Measurements from ENCODE around the gene SPRYD7. TPM values are rescaled to one million over a fixed set of nuclear protein-coding genes. Genes with fewer than 3 reads are reported as not detected.
A peak's percentile ranks its signal among the peaks of the same experiment; 100 is the strongest.
"Not testable (repeated sequence)": the region's sequence is repeated elsewhere in the genome, so short reads cannot be mapped to it uniquely, and the experiment has no call there.

SPRYD7 gene
- polyA plus RNA-seq, 3 donors from 2014 or later = 3.2 to 4.3 (median 4.3) TPM

DNA sequence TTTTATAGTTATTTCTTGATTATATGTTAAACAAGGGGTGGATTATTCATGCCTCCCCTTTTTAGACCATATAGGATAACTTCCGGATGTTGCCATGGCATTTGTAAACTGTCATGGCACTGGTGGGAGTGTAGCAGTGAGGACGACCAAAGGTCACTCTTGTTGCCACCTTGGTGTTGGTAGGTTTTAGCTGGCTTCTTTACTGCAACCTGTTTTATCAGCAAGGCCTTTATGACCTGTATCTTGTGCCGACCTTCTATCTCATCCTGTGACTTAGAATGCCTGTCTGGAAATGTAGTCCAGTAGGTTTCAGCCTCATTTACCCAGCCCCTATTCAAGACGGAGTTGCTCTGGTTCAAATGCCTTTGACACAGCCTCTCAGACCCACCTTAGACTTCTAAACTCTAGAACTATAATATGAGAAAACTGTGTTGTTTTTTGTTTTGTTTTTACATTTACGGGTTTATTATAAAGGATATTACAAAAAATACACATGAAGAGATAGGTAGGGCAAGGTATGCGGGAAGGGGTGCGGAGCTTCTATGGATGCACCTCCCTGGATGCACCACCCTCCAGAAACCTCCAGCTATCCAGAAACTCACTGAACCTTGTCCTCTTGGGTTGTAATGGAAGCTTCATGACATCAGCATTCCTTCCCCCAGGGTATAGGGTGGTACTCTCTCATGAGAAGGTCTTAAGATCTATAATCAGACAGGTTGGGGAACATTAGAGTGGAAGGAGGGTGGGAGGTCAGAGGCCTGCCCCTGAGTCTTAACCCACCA is 15.8 kb upstream of the SPRYD7 start:
- Mint-ChIP-seq H3K4me3 (no peak overlapping the region), H3K36me3 (peaks cover 0 to 6% (median 4%) of the 10 kb centered on the region in 3 donors), H3K27me3 (ENCODE audit: low read depth in 3 of 3) (peaks cover 0 to 7% (median 0%) of the 10 kb centered on the region in 3 donors), H3K27ac (no peak overlapping the region), H3K4me1 (no peaks in the 10 kb centered on the region), H3K9me3 (peaks cover 0 to 6% (median 0%) of the 10 kb centered on the region in 6 donors)
- DNase-seq = no peak

DNA sequence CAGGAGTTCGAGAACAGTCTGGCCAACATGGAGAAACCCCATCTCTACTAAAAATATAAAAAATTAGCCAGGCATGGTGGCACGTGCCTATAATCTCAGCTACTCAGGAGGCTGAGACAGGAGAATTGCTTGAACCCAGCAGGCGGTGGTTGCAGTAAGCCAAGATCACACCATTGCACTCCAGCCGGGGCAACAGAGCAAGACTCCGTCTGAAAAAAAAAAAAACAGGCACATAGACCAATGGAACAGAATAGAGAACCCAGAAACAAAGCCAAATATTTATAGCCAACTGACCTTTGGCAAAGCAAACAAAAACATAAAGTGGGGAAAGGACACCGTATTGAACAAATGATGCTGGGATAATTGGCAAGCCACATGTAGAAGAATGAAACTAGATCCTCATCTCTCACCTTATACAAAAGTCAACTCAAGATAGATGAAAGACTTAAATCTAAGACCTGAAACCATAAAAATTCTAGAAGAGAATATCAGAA is 12.7 kb upstream of the SPRYD7 start:
- not testable (repeated sequence) for H3K4me3 Mint-ChIP-seq; DNase-seq; H3K4me1 Mint-ChIP-seq; H3K27ac Mint-ChIP-seq; H3K9me3 Mint-ChIP-seq; H3K27me3 Mint-ChIP-seq (ENCODE audit: low read depth in 3 of 3)
- peaks cover 0 to 23% (median 5%) of the 10 kb centered on the region in 3 donors for H3K36me3 Mint-ChIP-seq

DNA sequence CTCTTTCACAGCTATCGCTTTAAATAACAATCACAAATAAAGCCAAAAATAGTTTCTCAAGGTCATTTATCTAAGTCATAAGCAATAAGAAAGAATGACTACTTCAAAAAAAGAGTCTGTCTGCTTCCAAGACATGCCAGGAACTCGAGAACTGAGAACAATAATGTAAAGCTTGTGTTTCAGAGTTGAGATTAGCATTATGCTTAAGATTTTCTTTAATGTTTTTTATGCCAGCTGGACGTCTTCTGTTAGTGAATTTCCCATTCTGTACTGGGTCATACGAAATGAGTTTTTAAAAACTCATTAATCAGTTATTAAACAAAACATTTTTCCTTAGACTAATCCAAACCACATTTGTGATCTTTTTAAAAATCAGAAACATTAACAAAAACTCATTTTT is 3.2 kb upstream of the SPRYD7 start:
- no peak overlapping the region for H3K4me3 Mint-ChIP-seq
- peaks cover 17 to 21% of the 10 kb centered on the region in 2 donors for H3K4me1 Mint-ChIP-seq
- H3K27ac Mint-ChIP-seq = no peak overlapping the region
- no peak for DNase-seq
- no peaks in the 10 kb centered on the region for H3K9me3 Mint-ChIP-seq
- peaks cover 6 to 14% (median 6%) of the 10 kb centered on the region in 3 donors for H3K27me3 Mint-ChIP-seq (ENCODE audit: low read depth in 3 of 3)
- peaks cover 0 to 1% (median 0%) of the 10 kb centered on the region in 3 donors for H3K36me3 Mint-ChIP-seq

DNA sequence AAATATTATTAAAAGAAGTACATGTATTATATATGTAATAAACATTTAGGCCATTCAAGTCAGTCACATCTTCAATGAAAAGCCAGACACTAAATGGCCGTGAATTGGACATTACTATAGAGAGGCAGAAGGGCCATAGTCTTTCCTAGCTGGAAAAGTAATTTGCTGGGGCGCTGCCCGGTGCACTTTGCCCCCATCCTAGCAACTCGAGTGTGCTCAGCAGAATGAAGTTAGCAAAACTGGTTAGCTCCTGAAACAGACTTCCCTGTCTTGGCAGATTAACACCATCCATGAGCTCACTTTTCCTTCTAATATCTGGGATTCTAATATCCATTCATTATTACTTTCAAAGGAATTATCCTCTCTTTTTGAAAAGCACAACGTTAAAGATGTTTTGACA is 2.8 kb upstream of the SPRYD7 start:
- DNase-seq = no peak
- Mint-ChIP-seq H3K27ac (no peak overlapping the region), H3K9me3 (no peaks in the 10 kb centered on the region), H3K27me3 (ENCODE audit: low read depth in 3 of 3) (peaks cover 6 to 12% (median 6%) of the 10 kb centered on the region in 3 donors), H3K4me3 (no peak overlapping the region), H3K4me1 (peaks cover 17 to 21% of the 10 kb centered on the region in 2 donors), H3K36me3 (no peaks in the 10 kb centered on the region)

DNA sequence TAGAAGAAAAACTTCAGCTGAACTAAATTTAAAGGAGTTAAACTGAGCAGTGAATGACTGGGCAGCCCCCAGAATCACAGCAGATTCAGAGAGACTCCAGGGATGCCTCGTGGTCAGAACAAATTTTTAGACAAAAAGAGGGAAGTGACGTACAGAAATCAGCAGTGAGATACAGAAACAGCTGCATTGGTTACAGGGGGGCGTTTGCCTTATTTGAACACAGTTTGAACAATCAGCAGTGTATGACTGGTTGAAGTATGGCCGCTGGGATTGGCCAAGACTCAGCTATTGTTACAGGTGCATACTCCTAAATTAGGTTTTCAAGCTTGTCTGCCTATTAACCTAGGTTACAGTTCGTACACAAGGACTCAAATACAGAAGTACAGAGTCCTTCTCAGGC is 2.2 kb upstream of the SPRYD7 start:
- Mint-ChIP-seq H3K9me3 (no peaks in the 10 kb centered on the region), H3K4me3 (peak overlapping the region in 1 of 5 donors; percentile 18), H3K36me3 (no peaks in the 10 kb centered on the region), H3K27me3 (ENCODE audit: low read depth in 3 of 3) (peaks cover 6 to 12% (median 6%) of the 10 kb centered on the region in 3 donors), H3K27ac (no peak overlapping the region), H3K4me1 (peaks cover 17 to 21% of the 10 kb centered on the region in 2 donors)
- no peak for DNase-seq

DNA sequence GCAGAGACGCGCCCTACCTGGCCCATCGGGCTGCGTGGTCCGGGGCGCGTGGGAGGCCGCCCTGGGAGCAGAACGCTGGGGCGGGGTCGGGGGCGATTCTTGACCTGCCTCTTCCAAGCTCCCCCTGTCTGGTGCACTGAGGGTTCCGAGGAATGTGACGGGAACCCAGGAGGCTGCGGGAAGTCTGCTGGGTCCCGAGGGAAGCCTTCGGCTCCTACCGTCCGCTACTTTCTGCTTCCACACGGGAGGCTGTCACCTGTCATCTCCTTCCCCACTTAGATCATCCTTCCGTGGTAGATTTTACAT is 781 bp upstream of the SPRYD7 start:
- Mint-ChIP-seq H3K27me3 (ENCODE audit: low read depth in 3 of 3) (peaks cover 6 to 12% (median 6%) of the 10 kb centered on the region in 3 donors), H3K4me3 (peak overlapping the region; percentile 94 to 99 (median 96)), H3K36me3 (peaks cover 0 to 3% (median 0%) of the 10 kb centered on the region in 3 donors), H3K9me3 (no peaks in the 10 kb centered on the region), H3K4me1 (peaks cover 19 to 21% of the 10 kb centered on the region in 2 donors), H3K27ac (peak overlapping the region in 4 of 6 donors; percentile 40 to 87 (median 66))
- DNase-seq = peak in 1 of 3 donors; percentile 3

DNA sequence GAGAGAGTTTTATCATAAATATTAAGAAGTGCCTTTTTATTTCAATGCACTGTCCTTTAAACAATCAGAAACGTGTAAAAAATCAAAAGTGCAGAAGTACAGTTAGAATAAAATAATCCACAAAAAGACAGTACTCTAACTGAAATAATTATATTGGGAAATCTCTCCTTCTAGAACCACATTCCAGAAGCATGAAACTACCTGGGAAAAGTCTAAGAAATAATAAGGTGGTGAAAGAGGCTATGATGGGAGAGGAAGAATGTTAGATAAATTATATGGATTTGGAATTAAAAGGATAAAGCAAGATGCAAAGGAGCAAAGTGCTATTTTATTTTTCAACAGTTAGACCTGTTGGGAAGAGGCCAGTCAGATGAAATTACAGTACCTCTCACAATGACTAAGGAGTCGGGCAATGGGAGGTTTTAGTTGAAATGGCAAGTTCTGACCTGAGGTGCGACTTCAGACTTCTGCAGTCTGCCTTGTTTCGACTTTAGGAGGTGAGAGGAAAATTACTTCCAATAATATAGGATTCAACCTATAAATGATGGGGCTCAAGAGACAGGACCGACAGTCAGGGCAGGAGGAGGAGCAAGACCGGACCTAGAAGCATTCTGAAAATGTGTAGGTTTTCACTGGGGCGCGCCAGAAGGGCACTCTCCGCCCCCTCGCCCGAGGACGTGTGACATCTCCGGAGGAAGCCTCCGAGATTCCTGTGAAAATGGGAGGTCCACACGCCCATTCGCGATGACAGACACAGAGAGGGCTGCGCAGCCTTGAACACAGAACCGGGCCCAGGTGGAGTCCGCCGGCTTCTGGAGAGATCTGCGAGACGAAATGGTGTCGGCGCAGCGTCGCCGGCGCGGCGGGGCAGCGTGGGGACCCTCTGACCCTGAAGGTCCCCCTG is 717 bp downstream of the SPRYD7 start:
- Mint-ChIP-seq H3K27ac (peak overlapping the region; percentile 65 to 93 (median 87)), H3K4me1 (peaks cover 19 to 21% of the 10 kb centered on the region in 2 donors), H3K27me3 (ENCODE audit: low read depth in 3 of 3) (peaks cover 6 to 12% (median 6%) of the 10 kb centered on the region in 3 donors), H3K36me3 (peaks cover 0 to 5% (median 3%) of the 10 kb centered on the region in 3 donors), H3K4me3 (peak overlapping the region; percentile 94 to 99 (median 96)), H3K9me3 (no peaks in the 10 kb centered on the region)
- DNase-seq = peak; percentile 3 to 23 (median 20)

DNA sequence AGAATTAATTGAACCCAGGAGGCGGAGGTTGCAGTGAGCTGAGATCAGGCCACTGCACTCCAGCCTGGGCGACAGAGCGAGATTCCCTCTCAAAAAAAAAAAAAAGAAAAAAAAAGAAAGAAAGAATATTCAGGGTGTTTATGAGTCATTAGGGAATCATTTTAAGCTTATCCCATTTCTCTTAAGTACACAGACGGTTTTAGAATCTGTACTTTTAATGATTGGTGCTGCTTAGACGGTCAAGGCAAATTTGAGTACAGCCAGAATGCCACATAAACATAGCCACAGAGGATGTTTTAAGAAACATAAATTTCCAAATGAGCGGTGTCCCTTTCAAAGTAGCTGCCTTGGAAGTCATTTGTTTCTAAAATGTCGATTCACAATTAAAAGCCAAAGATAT is 2.6 kb downstream of the SPRYD7 start:
- Mint-ChIP-seq H3K9me3 (no peaks in the 10 kb centered on the region), H3K4me3 (no peak overlapping the region), H3K4me1 (peaks cover 19 to 21% of the 10 kb centered on the region in 2 donors), H3K27ac (no peak overlapping the region), H3K27me3 (ENCODE audit: low read depth in 3 of 3) (peaks cover 6 to 12% (median 6%) of the 10 kb centered on the region in 3 donors), H3K36me3 (peaks cover 0 to 5% (median 3%) of the 10 kb centered on the region in 3 donors)
- DNase-seq = no peak

DNA sequence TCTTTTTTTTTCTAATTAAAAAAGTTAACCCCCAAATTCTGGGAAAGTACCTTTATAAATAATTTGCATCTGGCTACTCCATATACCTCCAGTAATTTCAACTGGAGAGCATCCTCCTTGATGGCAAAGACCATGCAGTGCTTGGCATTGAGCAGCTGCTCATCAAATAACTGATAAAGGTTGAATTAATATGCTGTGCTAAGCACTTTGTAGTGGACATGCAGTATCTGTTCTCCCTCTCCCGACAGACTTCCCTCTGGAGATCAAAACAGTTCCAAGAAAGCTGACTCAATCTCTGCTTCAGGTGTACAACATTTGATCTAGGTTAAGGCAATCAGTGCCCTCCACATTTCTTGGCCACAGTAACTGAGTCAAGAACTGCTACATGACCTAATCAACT is 3.3 kb downstream of the SPRYD7 start:
- peak overlapping the region in 1 of 6 donors; percentile 34 for H3K27ac Mint-ChIP-seq
- no peak overlapping the region for H3K4me3 Mint-ChIP-seq

DNA sequence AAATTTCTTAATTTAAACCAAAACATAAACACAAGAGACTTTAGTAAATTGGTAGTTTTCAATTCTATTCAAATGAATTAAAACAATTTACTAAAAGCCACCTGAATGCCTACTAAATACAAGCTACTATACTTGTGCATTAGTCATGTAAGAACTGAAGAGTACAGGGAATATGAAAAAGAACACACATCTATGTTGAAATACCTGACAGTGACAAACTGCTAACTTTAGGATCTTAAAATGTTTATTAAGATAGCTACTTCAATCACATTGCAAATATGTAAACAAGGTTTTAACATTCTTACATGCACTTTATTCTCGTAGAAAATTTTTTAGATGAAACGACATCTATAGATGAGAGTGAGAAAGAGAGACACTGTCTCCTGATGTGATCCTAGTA is 4.1 kb downstream of the SPRYD7 start:
- H3K4me3 Mint-ChIP-seq = no peak overlapping the region
- no peaks in the 10 kb centered on the region for H3K9me3 Mint-ChIP-seq
- no peak overlapping the region for H3K27ac Mint-ChIP-seq
- DNase-seq = no peak
- H3K27me3 Mint-ChIP-seq (ENCODE audit: low read depth in 3 of 3) = peaks cover 4 to 12% (median 6%) of the 10 kb centered on the region in 3 donors
- peaks cover 17 to 21% of the 10 kb centered on the region in 2 donors for H3K4me1 Mint-ChIP-seq
- H3K36me3 Mint-ChIP-seq = peaks cover 5 to 8% (median 6%) of the 10 kb centered on the region in 3 donors

More for the DNA sequence above, 3.3 kb downstream of the SPRYD7 start:
- Mint-ChIP-seq H3K4me1 (peaks cover 19 to 21% of the 10 kb centered on the region in 2 donors), H3K27me3 (ENCODE audit: low read depth in 3 of 3) (peaks cover 6 to 12% (median 6%) of the 10 kb centered on the region in 3 donors), H3K36me3 (peaks cover 1 to 5% (median 4%) of the 10 kb centered on the region in 3 donors), H3K9me3 (no peaks in the 10 kb centered on the region)
- DNase-seq = no peak

DNA sequence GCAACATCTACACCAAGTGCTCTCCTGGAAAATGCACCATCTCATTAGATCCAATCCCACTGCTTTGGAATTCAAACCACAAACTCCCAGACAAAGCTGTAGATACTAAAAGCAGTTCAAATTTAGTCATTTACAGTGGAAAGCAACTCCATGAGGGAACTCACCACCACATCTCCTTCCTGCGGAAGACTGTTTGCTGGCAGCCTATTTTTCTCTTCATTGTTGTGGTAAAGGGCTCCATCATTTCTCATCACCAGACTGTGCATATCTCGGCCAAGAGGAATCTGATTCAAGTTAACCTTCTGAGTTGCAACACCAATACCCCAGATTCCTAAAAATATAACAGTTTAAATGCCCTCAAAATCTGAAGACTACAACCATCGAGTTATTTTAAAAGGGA is 8.4 kb downstream of the SPRYD7 start:
- no peak overlapping the region for H3K27ac Mint-ChIP-seq
- no peak for DNase-seq
- H3K9me3 Mint-ChIP-seq = no peaks in the 10 kb centered on the region
- no peak overlapping the region for H3K4me3 Mint-ChIP-seq
- H3K4me1 Mint-ChIP-seq = no peaks in the 10 kb centered on the region
- H3K36me3 Mint-ChIP-seq = peaks cover 14 to 22% (median 20%) of the 10 kb centered on the region in 3 donors
- no peaks in the 10 kb centered on the region for H3K27me3 Mint-ChIP-seq (ENCODE audit: low read depth in 3 of 3)

DNA sequence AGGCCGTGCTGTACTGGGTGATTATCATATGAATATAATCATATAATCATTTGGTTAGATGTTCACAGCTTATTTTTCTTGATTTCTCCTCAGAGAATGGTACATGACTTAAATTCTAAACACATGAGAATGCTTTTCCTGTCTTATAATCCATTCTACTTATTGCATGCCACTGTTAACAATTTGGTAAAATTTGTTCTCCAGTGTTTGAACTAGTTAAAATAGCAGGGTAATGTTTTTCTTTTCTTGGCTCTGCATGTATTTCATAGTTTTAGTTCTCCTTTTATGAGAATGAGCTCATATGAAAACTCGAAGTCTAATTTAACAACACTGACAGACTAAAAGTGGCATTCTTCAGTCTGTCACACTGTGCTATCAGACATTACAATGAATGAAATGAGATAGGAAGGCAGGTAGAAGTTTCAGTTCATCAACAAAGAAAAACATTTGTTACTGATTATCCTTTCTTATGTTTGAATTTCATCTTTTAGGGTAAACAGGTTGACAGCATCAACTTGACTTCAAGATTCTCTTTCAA is 10.2 kb downstream of the SPRYD7 start:
- Mint-ChIP-seq H3K9me3 (no peaks in the 10 kb centered on the region), H3K27me3 (ENCODE audit: low read depth in 3 of 3) (no peaks in the 10 kb centered on the region), H3K36me3 (peaks cover 18 to 31% (median 31%) of the 10 kb centered on the region in 3 donors), H3K4me3 (no peak overlapping the region), H3K27ac (no peak overlapping the region), H3K4me1 (no peaks in the 10 kb centered on the region)
- no peak for DNase-seq

DNA sequence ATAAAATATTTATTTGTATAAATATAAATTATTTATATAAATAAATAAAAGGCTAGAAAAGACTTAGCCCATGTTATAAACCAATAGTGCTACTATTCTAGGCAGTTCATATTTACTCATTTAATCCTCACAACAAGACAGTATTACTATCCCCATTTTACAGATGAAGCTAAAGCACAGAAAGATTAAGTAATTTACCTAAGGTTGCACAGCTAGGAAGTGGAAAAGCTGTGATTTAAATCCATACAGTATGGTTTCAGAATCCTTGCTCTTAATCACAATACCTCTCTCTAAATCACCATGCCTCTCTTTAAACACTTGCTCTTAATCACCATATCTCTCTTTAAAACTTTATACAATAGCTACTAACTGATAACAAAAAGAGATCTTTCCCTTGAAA is 13.8 kb downstream of the SPRYD7 start:
- H3K4me3 Mint-ChIP-seq = no peak overlapping the region
- H3K27ac Mint-ChIP-seq = no peak overlapping the region
- H3K4me1 Mint-ChIP-seq = no peaks in the 10 kb centered on the region
- H3K36me3 Mint-ChIP-seq = peaks cover 13 to 34% (median 34%) of the 10 kb centered on the region in 3 donors
- no peak for DNase-seq
- no peaks in the 10 kb centered on the region for H3K9me3 Mint-ChIP-seq
- no peaks in the 10 kb centered on the region for H3K27me3 Mint-ChIP-seq (ENCODE audit: low read depth in 3 of 3)

Data from immature natural killer cell (primary cell).